ENCODE measurements around the gene GABRD. TPM values are rescaled to one million over a fixed set of nuclear protein-coding genes. Genes with fewer than 3 reads are reported as not detected.
"Not testable (repeated sequence)": the region's sequence is repeated elsewhere in the genome, so short reads cannot be mapped to it uniquely, and the experiment has no call there.

GABRD gene
- total and polyA plus RNA-seq, 10 donors, result 0.35 to 1.2 (median 0.94) TPM; not detected in 3

GRCh38 chr1:1979482-1980165 lies 39.5 kb upstream of the GABRD start:
- H3K27ac ChIP-seq, result no peak overlapping the region
- H3K27me3 ChIP-seq (replicated peaks in 1 of 7), result peaks cover 0 to 17% (median 0%) of the 10 kb centered on the region in 7 donors
- H3K4me3 ChIP-seq, result no peak overlapping the region
- no peaks in the 10 kb centered on the region for H3K9me3 ChIP-seq
- intact Hi-C loops (cut with DNase I; ENCODE audit: low total_unique reads), result no loop called here
- H3K36me3 ChIP-seq, result no peaks in the 10 kb centered on the region
- TF ChIP-seq CTCF (IDR thresholded peaks at IDR 0.05 in 8 of 11, conservative IDR thresholded peaks at IDR 0.05 in 3 of 11) (no peak), POLR2A (IDR thresholded peaks at IDR 0.05) (no peak), POLR2AphosphoS5 (IDR thresholded peaks at IDR 0.05) (no peak)
- no peaks in the 10 kb centered on the region for H3K4me1 ChIP-seq
- 80 to 96% (median 95%) methylated on average over 8 to 61 of the region's 61 CpGs for whole genome bisulfite sequencing, 5 donors
- no peak for DNase-seq

- TF ChIP-seq POLR2A (IDR thresholded peaks at IDR 0.05), result no peak
- no peak for TF ChIP-seq POLR2AphosphoS5 (IDR thresholded peaks at IDR 0.05)
- no peak for TF ChIP-seq CTCF (IDR thresholded peaks at IDR 0.05 in 8 of 11, conservative IDR thresholded peaks at IDR 0.05 in 3 of 11)
- Histone ChIP-seq H3K4me1 (no peaks in the 10 kb centered on the region), H3K4me3 (no peak overlapping the region), H3K9me3 (no peaks in the 10 kb centered on the region), H3K27me3 (replicated peaks in 1 of 7) (peaks cover 0 to 11% (median 0%) of the 10 kb centered on the region in 7 donors), H3K27ac (no peak overlapping the region), H3K36me3 (no peaks in the 10 kb centered on the region)
- 93 to 96% (median 94%) methylated on average over 21 to 42 of the region's 42 CpGs for WGBS, 5 donors
- intact Hi-C loops (cut with DNase I; ENCODE audit: low total_unique reads), result no loop called here
- DNase-seq, result no peak
These were observed 38.5 kb upstream of the GABRD start for GRCh38 chr1:1980467-1981141.

- TF ChIP-seq POLR2A (IDR thresholded peaks at IDR 0.05), result no peak
- no peak for TF ChIP-seq CTCF (IDR thresholded peaks at IDR 0.05 in 8 of 11, conservative IDR thresholded peaks at IDR 0.05 in 3 of 11)
- TF ChIP-seq POLR2AphosphoS5 (IDR thresholded peaks at IDR 0.05), result no peak
- Histone ChIP-seq H3K27ac (no peak overlapping the region), H3K4me1 (no peaks in the 10 kb centered on the region), H3K36me3 (no peaks in the 10 kb centered on the region), H3K4me3 (no peak overlapping the region), H3K9me3 (no peaks in the 10 kb centered on the region), H3K27me3 (replicated peaks in 1 of 7) (peaks cover 0 to 9% (median 0%) of the 10 kb centered on the region in 7 donors)
- WGBS, 5 donors, result 89 to 98% (median 94%) methylated on average over 23 to 26 of the region's 26 CpGs
- intact Hi-C loops (cut with DNase I; ENCODE audit: low total_unique reads), result no loop called here
- DNase-seq, result no peak
These were observed 38.0 kb upstream of the GABRD start for GRCh38 chr1:1981142-1981500.

- 85 to 97% (median 96%) methylated on average over 40 to 73 of the region's 73 CpGs for WGBS, 5 donors
- DNase-seq; H3K36me3 ChIP-seq; H3K27ac ChIP-seq; H3K4me3 ChIP-seq; H3K9me3 ChIP-seq; H3K4me1 ChIP-seq; intact Hi-C loops (cut with DNase I; ENCODE audit: low total_unique reads): not testable (repeated sequence)
- peaks cover 0 to 13% (median 0%) of the 10 kb centered on the region in 7 donors for H3K27me3 ChIP-seq (replicated peaks in 1 of 7)
These were observed 37.4 kb upstream of the GABRD start for GRCh38 chr1:1981631-1982327.
